DND-41 (cell line): ENCODE data around the gene MEX3A.

Experiments
- ATAC-seq: fragments of 200-7000 bp; cut with Tn5 transposase; 3 replicates; pipeline ENCODE4 v1.9.1; 2021; ENCODE audit warnings: low read depth; ENCODE audit not compliant: insufficient read depth
- DNase-seq: peaks from one replicate; pipeline ENCODE4 v3.0.0-alpha.2; 2020
- H2AFZ ChIP-seq: 2 replicates; pipeline ENCODE4 v1.6.0; 2012; ENCODE audit warnings: low read depth, low read length
- H3K27ac ChIP-seq: 2 replicates; pipeline ENCODE4 v1.5.1; 2012; ENCODE audit warnings: low read length, inconsistent platforms
- H3K27me3 ChIP-seq: fragments of 200-600 bp; sonication (generic); 2 replicates; pipeline ENCODE4 v1.6.0; 2012; ENCODE audit warnings: low read length, mild to moderate bottlenecking, inconsistent platforms; ENCODE audit not compliant: insufficient read depth, poor library complexity
- H3K36me3 ChIP-seq: 2 replicates; pipeline ENCODE4 v1.5.1; 2012; ENCODE audit warnings: low read length, inconsistent platforms; ENCODE audit not compliant: insufficient read depth
- H3K4me1 ChIP-seq: 2 replicates; pipeline ENCODE4 v1.5.1; 2012; ENCODE audit warnings: mild to moderate bottlenecking, low read length; ENCODE audit not compliant: insufficient read depth
- H3K4me2 ChIP-seq: 2 replicates; pipeline ENCODE4 v1.6.0; 2012; ENCODE audit warnings: mild to moderate bottlenecking, moderate library complexity, low read length, inconsistent platforms; ENCODE audit not compliant: insufficient read depth
- H3K4me3 ChIP-seq, 2 experiments: fragments of 200-600 bp in 1 of 2; shearing (Covaris generic) in 1 of 2; 2 replicates each; pipeline ENCODE4 v1.5.1; 2012 to 2016; ENCODE audit warnings: inconsistent platforms in 2 of 2, low read length in 2 of 2, mild to moderate bottlenecking in 2 of 2, low read depth in 1 of 2, moderate library complexity in 1 of 2
- H3K79me2 ChIP-seq: 2 replicates; pipeline ENCODE4 v1.6.0; 2012; ENCODE audit warnings: low read length, inconsistent platforms; ENCODE audit not compliant: insufficient read depth
- H3K9ac ChIP-seq: 2 replicates; pipeline ENCODE4 v1.6.0; 2012; ENCODE audit warnings: low read depth, mild to moderate bottlenecking, inconsistent platforms, low read length, moderate library complexity
- H3K9me3 ChIP-seq: 2 replicates; pipeline ENCODE4 v1.5.1; 2012; ENCODE audit warnings: low read length, moderate library complexity, mild to moderate bottlenecking, inconsistent platforms; ENCODE audit not compliant: insufficient read depth, severe bottlenecking
- H4K20me1 ChIP-seq: 2 replicates; pipeline ENCODE4 v1.6.0; 2012; ENCODE audit warnings: low read length; ENCODE audit not compliant: insufficient read depth
- EZH2 ChIP-seq: IDR thresholded peaks from 3 replicates; pipeline ENCODE4 v1.6.1; 2012; ENCODE audit warnings: borderline replicate concordance, low read depth, mild to moderate bottlenecking, moderate library complexity, low read length, inconsistent platforms; ENCODE audit not compliant: severe bottlenecking
- TF ChIP-seq, protein P1 (sequence below): IDR thresholded peaks from 2 replicates; pipeline ENCODE4 v1.5.1; 2012; ENCODE audit warnings: borderline replicate concordance, low read length, moderate library complexity, mild to moderate bottlenecking; ENCODE audit not compliant: poor library complexity, severe bottlenecking; ENCODE audit errors: extremely low read depth

MEX3A gene

DNA sequence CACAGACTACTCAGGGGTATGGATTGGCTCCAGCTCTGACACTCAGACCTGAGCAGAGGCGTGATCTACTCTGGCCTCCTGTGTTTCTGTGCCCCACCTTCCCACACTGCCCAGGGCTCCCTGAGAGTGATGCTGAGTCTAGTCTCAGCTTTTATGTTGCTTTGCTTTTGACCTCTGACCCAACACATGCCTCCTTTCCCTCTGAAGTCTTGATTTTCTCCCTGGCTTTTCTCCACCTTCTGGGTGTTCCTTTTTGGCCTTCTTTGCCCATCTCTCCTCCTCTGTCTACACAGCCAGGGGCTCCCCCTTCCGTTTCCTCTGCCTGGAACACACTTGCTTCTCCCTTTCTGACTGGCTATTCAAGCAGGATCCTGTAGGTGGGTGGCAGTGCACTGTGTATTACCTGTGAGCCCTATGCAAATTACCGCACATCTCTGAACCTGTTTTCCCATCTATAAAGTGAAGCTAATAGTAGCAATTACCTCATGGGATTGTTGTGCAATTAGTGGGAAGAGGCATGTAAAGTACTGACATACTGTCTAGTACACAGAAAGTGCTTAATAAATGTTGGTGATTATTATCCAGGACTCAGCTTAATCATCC is 13.7 kb upstream of the MEX3A start:
- no peak overlapping the region for H3K27ac ChIP-seq
- H3K27me3 ChIP-seq: peaks cover 3% of the 10 kb centered on the region
- H2AFZ ChIP-seq: no peak overlapping the region
- DNase-seq (no peak), ATAC-seq (no peak)
- H3K4me2 ChIP-seq: no peak overlapping the region
- H3K79me2 ChIP-seq: no peaks in the 10 kb centered on the region
- no peak overlapping the region for H3K4me3 ChIP-seq
- peaks cover 11% of the 10 kb centered on the region; the same call in 1 of the 2 replicates for H4K20me1 ChIP-seq
- H3K9me3 ChIP-seq: no peaks in the 10 kb centered on the region
- H3K4me1 ChIP-seq: no peaks in the 10 kb centered on the region
- no peak overlapping the region for H3K9ac ChIP-seq
- no peak for TF ChIP-seq EZH2
- TF ChIP-seq, protein P1, sequence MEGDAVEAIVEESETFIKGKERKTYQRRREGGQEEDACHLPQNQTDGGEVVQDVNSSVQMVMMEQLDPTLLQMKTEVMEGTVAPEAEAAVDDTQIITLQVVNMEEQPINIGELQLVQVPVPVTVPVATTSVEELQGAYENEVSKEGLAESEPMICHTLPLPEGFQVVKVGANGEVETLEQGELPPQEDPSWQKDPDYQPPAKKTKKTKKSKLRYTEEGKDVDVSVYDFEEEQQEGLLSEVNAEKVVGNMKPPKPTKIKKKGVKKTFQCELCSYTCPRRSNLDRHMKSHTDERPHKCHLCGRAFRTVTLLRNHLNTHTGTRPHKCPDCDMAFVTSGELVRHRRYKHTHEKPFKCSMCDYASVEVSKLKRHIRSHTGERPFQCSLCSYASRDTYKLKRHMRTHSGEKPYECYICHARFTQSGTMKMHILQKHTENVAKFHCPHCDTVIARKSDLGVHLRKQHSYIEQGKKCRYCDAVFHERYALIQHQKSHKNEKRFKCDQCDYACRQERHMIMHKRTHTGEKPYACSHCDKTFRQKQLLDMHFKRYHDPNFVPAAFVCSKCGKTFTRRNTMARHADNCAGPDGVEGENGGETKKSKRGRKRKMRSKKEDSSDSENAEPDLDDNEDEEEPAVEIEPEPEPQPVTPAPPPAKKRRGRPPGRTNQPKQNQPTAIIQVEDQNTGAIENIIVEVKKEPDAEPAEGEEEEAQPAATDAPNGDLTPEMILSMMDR: no peak
- H3K36me3 ChIP-seq: no peaks in the 10 kb centered on the region

DNA sequence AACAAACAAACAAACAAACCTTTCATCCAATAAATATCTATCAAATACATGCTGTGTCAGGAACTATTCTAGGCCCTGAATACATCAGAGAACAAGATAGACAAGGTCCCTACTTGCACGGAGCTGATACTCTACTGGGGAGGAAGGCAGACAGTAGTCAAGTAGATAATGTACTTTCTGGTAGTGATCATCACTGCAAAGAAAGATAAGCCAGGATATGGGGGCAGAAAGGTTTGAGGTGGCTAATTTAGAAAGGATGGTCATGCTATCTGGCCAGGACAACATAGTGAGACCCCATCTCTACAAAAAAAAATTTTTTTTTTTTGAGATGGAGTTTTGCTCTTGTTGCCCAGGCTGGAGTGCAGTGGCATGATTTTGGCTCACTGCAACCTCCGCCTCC is 9.3 kb upstream of the MEX3A start:
- Histone ChIP-seq H3K27ac (no peak overlapping the region), H3K79me2 (no peaks in the 10 kb centered on the region), H4K20me1 (0 out of 2 replicates have a peak, but pooled peaks cover 6% of the 10 kb centered on the region), H3K4me2 (no peak overlapping the region), H3K9ac (no peak overlapping the region), H2AFZ (no peak overlapping the region), H3K4me1 (no peaks in the 10 kb centered on the region), H3K27me3 (no peaks in the 10 kb centered on the region), H3K4me3 (no peak overlapping the region), H3K36me3 (no peaks in the 10 kb centered on the region), H3K9me3 (no peaks in the 10 kb centered on the region)
- ATAC-seq (no peak), DNase-seq (no peak)
- TF ChIP-seq, protein P1: no peak

DNA sequence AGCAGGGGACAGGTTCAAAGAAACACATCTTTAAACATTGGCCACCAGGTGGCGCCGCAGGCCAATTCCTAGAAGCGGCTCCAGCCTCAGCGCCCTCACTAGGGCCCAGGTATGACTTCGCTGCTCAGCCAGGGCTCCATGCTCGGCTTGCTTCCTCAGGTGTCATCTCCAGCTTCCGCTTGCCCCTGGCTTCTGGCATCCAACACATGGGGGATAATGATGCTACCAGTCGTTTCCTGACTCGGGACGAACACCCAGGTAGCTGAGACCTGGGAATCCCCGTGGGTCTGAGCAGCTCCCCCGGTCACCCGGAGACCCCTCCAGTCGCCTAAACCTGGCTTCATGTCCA is 8.5 kb upstream of the MEX3A start:
- no peak overlapping the region for H2AFZ ChIP-seq
- H3K36me3 ChIP-seq: no peaks in the 10 kb centered on the region
- no peaks in the 10 kb centered on the region for H3K27me3 ChIP-seq
- TF ChIP-seq, protein P1: peak; percentile 83
- no peak for TF ChIP-seq EZH2
- H3K79me2 ChIP-seq: no peaks in the 10 kb centered on the region
- no peak overlapping the region for H3K4me3 ChIP-seq
- no peak overlapping the region for H3K4me2 ChIP-seq
- H3K27ac ChIP-seq: no peak overlapping the region
- ATAC-seq (peak; percentile 97), DNase-seq (peak; percentile 82)
- H3K4me1 ChIP-seq: no peaks in the 10 kb centered on the region
- no peak overlapping the region for H3K9ac ChIP-seq
- 0 out of 2 replicates have a peak, but pooled peaks cover 2% of the 10 kb centered on the region for H4K20me1 ChIP-seq
- no peaks in the 10 kb centered on the region for H3K9me3 ChIP-seq
